HepG2 (cell line): Measurements from ENCODE around the gene SPAG9. TPM values are rescaled to one million over a fixed set of nuclear protein-coding genes. Genes with fewer than 3 reads are reported as not detected.

Experiments
- CSRNP1 ChIP-seq: sonication (generic); formaldehyde crosslinking; IDR thresholded peaks from 2 replicates; pipeline ENCODE4 v1.8.1; 2023; ENCODE audit warnings: mild to moderate bottlenecking, missing genetic modification reagents
- E2F1 ChIP-seq: sonication (generic); formaldehyde crosslinking; IDR thresholded peaks from 2 replicates; pipeline ENCODE4 v1.5.0; 2020; ENCODE audit warnings: missing genetic modification reagents
- FOSL1 ChIP-seq: sonication (generic); formaldehyde crosslinking; IDR thresholded peaks from 2 replicates; pipeline ENCODE4 v1.9.0; 2021; ENCODE audit warnings: missing genetic modification reagents, borderline replicate concordance
- KIAA2018 ChIP-seq: sonication (generic); formaldehyde crosslinking; IDR thresholded peaks from 2 replicates; pipeline ENCODE4 v1.5.0; 2020; ENCODE audit warnings: mild to moderate bottlenecking, missing genetic modification reagents, borderline replicate concordance
- NR3C1 ChIP-seq: sonication (generic); formaldehyde crosslinking; IDR thresholded peaks from 2 replicates; pipeline ENCODE4 v1.4.0; 2020; ENCODE audit warnings: missing genetic modification reagents
- RFX1 ChIP-seq: fragments of 450-650 bp; IDR thresholded peaks from 2 replicates; pipeline ENCODE4 v1.6.1; 2017
- SOX13 ChIP-seq, 3 experiments: fragments of 450-650 bp in 1 of 3; sonication (generic) in 1 of 3; formaldehyde crosslinking in 1 of 3; IDR thresholded peaks in 2 of 3; conservative IDR thresholded peaks in 1 of 3; 2 replicates each; pipeline versions ENCODE4 v1.5.0 to v1.6.1; 2016 to 2020; ENCODE audit warnings: antibody characterized with exemption in 1 of 3, mild to moderate bottlenecking in 1 of 3, missing compliant biosample characterization in 1 of 3, missing genetic modification reagents in 1 of 3, moderate library complexity in 1 of 3
- ZBTB21 ChIP-seq: sonication (generic); formaldehyde crosslinking; IDR thresholded peaks from 2 replicates; pipeline ENCODE4 v1.4.0; 2020; ENCODE audit warnings: missing genetic modification reagents
- ZBTB25 ChIP-seq: IDR thresholded peaks from 2 replicates; pipeline ENCODE4 v1.6.1; 2018; ENCODE audit warnings: missing genetic modification reagents
- ZC3H4 ChIP-seq: sonication (generic); formaldehyde crosslinking; IDR thresholded peaks from 2 replicates; pipeline ENCODE4 v1.4.0; 2020; ENCODE audit warnings: missing genetic modification reagents, borderline replicate concordance
- ZFP36L2 ChIP-seq: sonication (generic); formaldehyde crosslinking; IDR thresholded peaks from 2 replicates; pipeline ENCODE4 v1.4.0; 2020; ENCODE audit warnings: missing genetic modification reagents
- ZNF253 ChIP-seq: sonication (generic); formaldehyde crosslinking; IDR thresholded peaks from 2 replicates; pipeline ENCODE4 v1.8.0; 2022; ENCODE audit warnings: mild to moderate bottlenecking, missing genetic modification reagents, borderline replicate concordance
- ZNF724P ChIP-seq: sonication (generic); formaldehyde crosslinking; IDR thresholded peaks from 2 replicates; pipeline ENCODE4 v1.8.0; 2022; ENCODE audit warnings: missing genetic modification reagents, borderline replicate concordance
- ZNF850 ChIP-seq: sonication (generic); formaldehyde crosslinking; conservative IDR thresholded peaks from 2 replicates; pipeline ENCODE4 v1.9.0; 2021; ENCODE audit warnings: mild to moderate bottlenecking, missing genetic modification reagents
- polyA plus RNA-seq, 8 experiments: library from polyadenylated mRNA; depleted of rRNA in 3 of 8; stranded (reverse) in 7 of 8; unstranded in 1 of 8; fragments of >200 nt; fragmentation: Illumina TruSeq in 4 of 8; extraction: Trizol in 4 of 8; gene quantifications; 2 replicates each; pipeline versions ENCODE4 v1.2.1 to v1.2.3, GENCODE V29; 2011 to 2016; ENCODE audit warnings: low read depth in 4 of 8, missing spikeins in 1 of 8, mixed read lengths in 1 of 8; ENCODE audit not compliant: insufficient read depth in 1 of 8
- total RNA-seq, 5 experiments: library from RNA; depleted of rRNA; stranded (reverse); fragments of >200 nt; fragmentation: Illumina TruSeq; extraction: Trizol; gene quantifications; 2 replicates each; pipeline ENCODE4 v1.2.3, GENCODE V29; 2016; ENCODE audit warnings: low read depth in 1 of 5

The SPAG9 gene
- total and polyA plus RNA-seq, 2 of the 13 experiments (the other 11 are each of a cell fraction or from before 2014, with no cell fraction given), result 43.2 to 78.6 TPM

- TF ChIP-seq CSRNP1 (CRISPR knock-in tag) (no peak), RFX1 (no peak), ZNF850 (CRISPR knock-in tag) (no peak; the same call in 1 of the 2 replicates), ZBTB25 (CRISPR knock-in tag) (peak; percentile 79), NR3C1 (CRISPR knock-in tag) (no peak), ZBTB21 (no peak), ZNF253 (CRISPR knock-in tag) (peak; percentile 17; the same call in 1 of the 2 replicates), ZC3H4 (no peak; the same call in 1 of the 2 replicates), ZFP36L2 (CRISPR knock-in tag) (no peak), SOX13 (IDR thresholded peaks at IDR 0.05) (no peak; the same call in 1 of the 2 replicates), SOX13 (CRISPR knock-in tag; conservative IDR thresholded peaks at IDR 0.05 in 1 of 2, IDR thresholded peaks at IDR 0.05 in 1 of 2) (peak in 1 of 2 experiments; percentile 19; a peak in 1 of 4 replicates), ZNF724P (no peak), FOSL1 (CRISPR knock-in tag) (no peak), KIAA2018 (CRISPR knock-in tag) (no peak), E2F1 (no peak; the same call in 1 of the 2 replicates)
Observed at GRCh38 chr17:51166198-51166986, 45.7 kb upstream of the SPAG9 start, which contains the start of gene NME2 (continued).
